HG03342 (cell line): ENCODE measurements around the gene D2HGDH.
"Not testable (repeated sequence)": the region's sequence is repeated elsewhere in the genome, so short reads cannot be mapped to it uniquely, and the experiment has no call there.

Source experiments
- ATAC-seq: cut with Tn5 transposase; IDR thresholded peaks from one replicate; pipeline ENCODE4 v1.9.1; 2021; ENCODE audit warnings: mild to moderate bottlenecking, moderate library complexity; ENCODE audit not compliant: unreplicated experiment

Gene D2HGDH

DNA sequence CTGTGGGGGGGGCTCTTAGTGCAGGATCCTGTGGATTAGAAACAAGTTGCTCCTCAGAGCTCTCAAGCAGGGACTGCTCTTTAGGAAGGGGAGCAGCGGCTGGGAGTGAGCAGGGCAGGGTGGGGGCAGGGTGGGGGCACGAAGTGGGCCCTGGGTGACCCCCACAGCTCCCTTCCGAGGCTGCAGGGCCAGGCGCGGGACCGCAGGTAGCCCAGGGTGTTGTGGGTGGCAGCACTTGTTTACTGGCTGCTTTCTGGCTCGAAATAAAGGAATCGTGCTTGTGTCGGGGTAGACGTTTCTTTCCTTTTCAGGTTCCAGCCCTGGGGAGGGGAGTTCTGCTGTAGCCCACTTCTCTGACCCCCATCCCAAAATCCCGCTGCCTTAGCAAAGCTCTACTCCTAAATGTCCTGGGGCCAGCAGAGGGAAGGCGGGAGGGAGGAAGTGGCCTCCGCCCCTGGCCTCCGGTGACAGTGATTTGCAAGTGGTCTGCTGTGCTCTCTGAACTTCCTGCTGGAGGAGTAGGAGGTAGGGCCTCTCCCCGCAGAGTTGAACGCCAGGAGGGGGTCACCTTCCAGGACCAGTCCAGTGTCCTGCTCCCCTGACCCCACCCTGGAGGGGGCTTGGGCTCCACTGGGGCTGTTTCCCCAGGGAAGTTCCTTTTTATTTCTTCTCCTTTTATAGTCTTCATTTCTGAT is 82.8 kb downstream of the D2HGDH start:
- no peak for ATAC-seq

DNA sequence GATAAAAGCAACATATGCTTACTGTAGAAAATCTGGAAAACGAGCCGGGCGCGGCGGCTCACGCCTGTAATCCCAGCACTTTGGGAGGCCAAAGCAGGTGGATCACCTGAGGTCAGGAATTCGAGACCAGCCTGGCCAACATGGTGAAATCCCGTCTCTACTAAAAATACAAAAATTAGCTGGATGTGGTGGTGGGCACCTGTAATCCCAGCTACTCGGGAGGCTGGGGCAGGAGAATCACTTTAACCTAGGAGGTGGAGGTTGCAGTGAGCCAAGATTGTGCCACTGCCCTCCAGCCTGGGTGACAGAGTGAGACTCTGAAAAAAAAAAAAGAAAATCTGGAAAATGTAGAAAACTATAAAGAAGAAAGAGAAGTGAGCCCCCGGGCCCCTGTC is 83.4 kb downstream of the D2HGDH start:
- not testable (repeated sequence) for ATAC-seq
